ENCODE data around the gene HEXA. TPM values are rescaled to one million over a fixed set of nuclear protein-coding genes. Genes with fewer than 3 reads are reported as not detected.

Gene HEXA
- total and polyA plus RNA-seq, 4 donors, result 38.1 to 69.0 (median 52.7) TPM

DNA sequence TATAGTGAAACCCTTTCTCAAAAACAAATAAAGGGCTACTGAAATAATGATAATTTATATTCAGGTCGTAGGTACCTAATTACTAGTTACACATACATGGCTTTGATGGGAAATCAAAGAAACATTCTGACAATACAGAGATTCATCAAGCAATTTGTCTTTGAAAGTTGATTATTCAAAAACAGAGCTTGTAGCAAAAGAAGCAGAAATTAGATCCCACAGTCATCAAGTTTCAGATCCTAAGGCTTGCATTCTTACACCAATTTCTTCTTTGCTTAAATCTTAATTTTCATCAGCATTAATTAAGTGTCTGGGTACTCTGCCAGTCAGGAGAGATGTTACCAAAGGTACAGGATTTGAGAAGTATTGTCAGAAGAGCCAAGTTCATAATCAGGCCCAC lies 1.5 kb upstream of the HEXA start:
- no peak overlapping the region for H3K4me3 ChIP-seq (ENCODE audit: low read depth in 1 of 3, low read length in 3 of 3)
- 91% methylated on average over 1 of the region's 1 CpG for WGBS
- H3K27ac ChIP-seq (ENCODE audit: low read depth in 1 of 2, low read length in 2 of 2), result no peak overlapping the region
- no peaks in the 10 kb centered on the region for H3K36me3 ChIP-seq (ENCODE audit: control insufficient read depth in 4 of 4, insufficient read depth in 3 of 4, low read depth in 1 of 4, low read length in 3 of 4)
- no peak for DNase-seq (ENCODE audit: low spot score)
- TF ChIP-seq FOXA2 (IDR thresholded peaks at IDR 0.05) (no peak), HNF4G (IDR thresholded peaks at IDR 0.05) (no peak)
- TF ChIP-seq, protein P1, sequence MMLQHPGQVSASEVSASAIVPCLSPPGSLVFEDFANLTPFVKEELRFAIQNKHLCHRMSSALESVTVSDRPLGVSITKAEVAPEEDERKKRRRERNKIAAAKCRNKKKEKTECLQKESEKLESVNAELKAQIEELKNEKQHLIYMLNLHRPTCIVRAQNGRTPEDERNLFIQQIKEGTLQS (IDR thresholded peaks at IDR 0.05), result no peak
- H3K4me1 ChIP-seq (ENCODE audit: control insufficient read depth in 4 of 4, insufficient read depth in 4 of 4, low read length in 3 of 4), result peaks cover 3 to 30% (median 24%) of the 10 kb centered on the region in 4 donors
- H3K27me3 ChIP-seq (ENCODE audit: control insufficient read depth in 4 of 4, insufficient read depth in 4 of 4, low read length in 3 of 4), result no peaks in the 10 kb centered on the region
- no peaks in the 10 kb centered on the region for H3K9me3 ChIP-seq (ENCODE audit: control insufficient read depth in 4 of 4, low read length in 3 of 4)
- no peak overlapping the region for H3K9ac ChIP-seq (ENCODE audit: low read depth in 1 of 2, low read length in 2 of 2)

DNA sequence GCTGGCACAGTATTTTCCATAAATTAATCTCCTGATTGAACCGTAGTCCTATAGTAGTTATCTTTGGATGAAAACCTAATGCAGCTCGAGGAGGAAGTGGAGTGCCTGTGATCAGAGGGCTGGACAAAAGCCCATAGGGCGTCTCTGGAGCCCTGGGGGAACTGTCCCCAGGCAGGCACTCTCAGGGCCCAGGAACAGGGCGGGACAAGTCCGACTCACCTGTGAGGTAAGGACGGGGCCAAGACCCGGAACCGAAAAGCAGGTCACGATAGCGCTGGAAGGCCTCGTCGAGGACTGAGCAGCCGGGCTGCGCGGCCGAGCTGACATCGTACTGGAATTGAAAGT lies 341 bp downstream of the HEXA start:
- peak overlapping the region; percentile 88 to 99 (median 88) for H3K4me3 ChIP-seq (ENCODE audit: low read depth in 1 of 3, low read length in 3 of 3)
- peaks cover 3 to 33% (median 24%) of the 10 kb centered on the region in 4 donors for H3K4me1 ChIP-seq (ENCODE audit: control insufficient read depth in 4 of 4, insufficient read depth in 4 of 4, low read length in 3 of 4)
- peak overlapping the region; percentile 69 to 93 for H3K9ac ChIP-seq (ENCODE audit: low read depth in 1 of 2, low read length in 2 of 2)
- no peaks in the 10 kb centered on the region for H3K9me3 ChIP-seq (ENCODE audit: control insufficient read depth in 4 of 4, low read length in 3 of 4)
- WGBS, result under 1% methylated on average over 17 of the region's 17 CpGs
- H3K36me3 ChIP-seq (ENCODE audit: control insufficient read depth in 4 of 4, insufficient read depth in 3 of 4, low read depth in 1 of 4, low read length in 3 of 4), result no peaks in the 10 kb centered on the region
- no peak for DNase-seq (ENCODE audit: low spot score)
- TF ChIP-seq, protein P2, sequence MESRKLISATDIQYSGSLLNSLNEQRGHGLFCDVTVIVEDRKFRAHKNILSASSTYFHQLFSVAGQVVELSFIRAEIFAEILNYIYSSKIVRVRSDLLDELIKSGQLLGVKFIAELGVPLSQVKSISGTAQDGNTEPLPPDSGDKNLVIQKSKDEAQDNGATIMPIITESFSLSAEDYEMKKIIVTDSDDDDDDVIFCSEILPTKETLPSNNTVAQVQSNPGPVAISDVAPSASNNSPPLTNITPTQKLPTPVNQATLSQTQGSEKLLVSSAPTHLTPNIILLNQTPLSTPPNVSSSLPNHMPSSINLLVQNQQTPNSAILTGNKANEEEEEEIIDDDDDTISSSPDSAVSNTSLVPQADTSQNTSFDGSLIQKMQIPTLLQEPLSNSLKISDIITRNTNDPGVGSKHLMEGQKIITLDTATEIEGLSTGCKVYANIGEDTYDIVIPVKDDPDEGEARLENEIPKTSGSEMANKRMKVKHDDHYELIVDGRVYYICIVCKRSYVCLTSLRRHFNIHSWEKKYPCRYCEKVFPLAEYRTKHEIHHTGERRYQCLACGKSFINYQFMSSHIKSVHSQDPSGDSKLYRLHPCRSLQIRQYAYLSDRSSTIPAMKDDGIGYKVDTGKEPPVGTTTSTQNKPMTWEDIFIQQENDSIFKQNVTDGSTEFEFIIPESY (IDR thresholded peaks at IDR 0.05), result no peak
- TF ChIP-seq JUND (IDR thresholded peaks at IDR 0.05) (no peak), YY1 (IDR thresholded peaks at IDR 0.05) (no peak), TAF1 (conservative IDR thresholded peaks at IDR 0.05) (no peak), NR2F2 (IDR thresholded peaks at IDR 0.05) (no peak), SP1 (IDR thresholded peaks at IDR 0.05) (no peak), FOXA1 (IDR thresholded peaks at IDR 0.05) (no peak), FOXA2 (IDR thresholded peaks at IDR 0.05) (no peak)
- TF ChIP-seq, protein P3, sequence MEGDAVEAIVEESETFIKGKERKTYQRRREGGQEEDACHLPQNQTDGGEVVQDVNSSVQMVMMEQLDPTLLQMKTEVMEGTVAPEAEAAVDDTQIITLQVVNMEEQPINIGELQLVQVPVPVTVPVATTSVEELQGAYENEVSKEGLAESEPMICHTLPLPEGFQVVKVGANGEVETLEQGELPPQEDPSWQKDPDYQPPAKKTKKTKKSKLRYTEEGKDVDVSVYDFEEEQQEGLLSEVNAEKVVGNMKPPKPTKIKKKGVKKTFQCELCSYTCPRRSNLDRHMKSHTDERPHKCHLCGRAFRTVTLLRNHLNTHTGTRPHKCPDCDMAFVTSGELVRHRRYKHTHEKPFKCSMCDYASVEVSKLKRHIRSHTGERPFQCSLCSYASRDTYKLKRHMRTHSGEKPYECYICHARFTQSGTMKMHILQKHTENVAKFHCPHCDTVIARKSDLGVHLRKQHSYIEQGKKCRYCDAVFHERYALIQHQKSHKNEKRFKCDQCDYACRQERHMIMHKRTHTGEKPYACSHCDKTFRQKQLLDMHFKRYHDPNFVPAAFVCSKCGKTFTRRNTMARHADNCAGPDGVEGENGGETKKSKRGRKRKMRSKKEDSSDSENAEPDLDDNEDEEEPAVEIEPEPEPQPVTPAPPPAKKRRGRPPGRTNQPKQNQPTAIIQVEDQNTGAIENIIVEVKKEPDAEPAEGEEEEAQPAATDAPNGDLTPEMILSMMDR (IDR thresholded peaks at IDR 0.05; ENCODE audit: low read depth, low read length, missing input control), result no peak
- TF ChIP-seq, protein P1 (IDR thresholded peaks at IDR 0.05), result no peak
- TF ChIP-seq, protein P4, sequence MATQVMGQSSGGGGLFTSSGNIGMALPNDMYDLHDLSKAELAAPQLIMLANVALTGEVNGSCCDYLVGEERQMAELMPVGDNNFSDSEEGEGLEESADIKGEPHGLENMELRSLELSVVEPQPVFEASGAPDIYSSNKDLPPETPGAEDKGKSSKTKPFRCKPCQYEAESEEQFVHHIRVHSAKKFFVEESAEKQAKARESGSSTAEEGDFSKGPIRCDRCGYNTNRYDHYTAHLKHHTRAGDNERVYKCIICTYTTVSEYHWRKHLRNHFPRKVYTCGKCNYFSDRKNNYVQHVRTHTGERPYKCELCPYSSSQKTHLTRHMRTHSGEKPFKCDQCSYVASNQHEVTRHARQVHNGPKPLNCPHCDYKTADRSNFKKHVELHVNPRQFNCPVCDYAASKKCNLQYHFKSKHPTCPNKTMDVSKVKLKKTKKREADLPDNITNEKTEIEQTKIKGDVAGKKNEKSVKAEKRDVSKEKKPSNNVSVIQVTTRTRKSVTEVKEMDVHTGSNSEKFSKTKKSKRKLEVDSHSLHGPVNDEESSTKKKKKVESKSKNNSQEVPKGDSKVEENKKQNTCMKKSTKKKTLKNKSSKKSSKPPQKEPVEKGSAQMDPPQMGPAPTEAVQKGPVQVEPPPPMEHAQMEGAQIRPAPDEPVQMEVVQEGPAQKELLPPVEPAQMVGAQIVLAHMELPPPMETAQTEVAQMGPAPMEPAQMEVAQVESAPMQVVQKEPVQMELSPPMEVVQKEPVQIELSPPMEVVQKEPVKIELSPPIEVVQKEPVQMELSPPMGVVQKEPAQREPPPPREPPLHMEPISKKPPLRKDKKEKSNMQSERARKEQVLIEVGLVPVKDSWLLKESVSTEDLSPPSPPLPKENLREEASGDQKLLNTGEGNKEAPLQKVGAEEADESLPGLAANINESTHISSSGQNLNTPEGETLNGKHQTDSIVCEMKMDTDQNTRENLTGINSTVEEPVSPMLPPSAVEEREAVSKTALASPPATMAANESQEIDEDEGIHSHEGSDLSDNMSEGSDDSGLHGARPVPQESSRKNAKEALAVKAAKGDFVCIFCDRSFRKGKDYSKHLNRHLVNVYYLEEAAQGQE (IDR thresholded peaks at IDR 0.05), result no peak
- TF ChIP-seq, protein P5, sequence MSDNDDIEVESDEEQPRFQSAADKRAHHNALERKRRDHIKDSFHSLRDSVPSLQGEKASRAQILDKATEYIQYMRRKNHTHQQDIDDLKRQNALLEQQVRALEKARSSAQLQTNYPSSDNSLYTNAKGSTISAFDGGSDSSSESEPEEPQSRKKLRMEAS (IDR thresholded peaks at IDR 0.05), result no peak
- peak overlapping the region; percentile 83 to 89 for H3K27ac ChIP-seq (ENCODE audit: low read depth in 1 of 2, low read length in 2 of 2)
- no peaks in the 10 kb centered on the region for H3K27me3 ChIP-seq (ENCODE audit: control insufficient read depth in 4 of 4, insufficient read depth in 4 of 4, low read length in 3 of 4)
